ENCODE measurements around the gene FAM222A.

- TF ChIP-seq CTCF (IDR thresholded peaks at IDR 0.05) (no peak), EP300 (IDR thresholded peaks at IDR 0.05; ENCODE audit: low read depth) (no peak), POLR2A (IDR thresholded peaks at IDR 0.05) (no peak)
Measured at GRCh38 chr12:109741286-109741969, 27.8 kb downstream of the FAM222A start.
